ENCODE data around the gene TBC1D24. TPM values are rescaled to one million over a fixed set of nuclear protein-coding genes. Genes with fewer than 3 reads are reported as not detected.

The TBC1D24 gene
- total and polyA plus RNA-seq, 7 donors = 0.60 to 16.1 (median 6.5) TPM

GRCh38 chr16:2500430-2500917 lies 25.5 kb downstream of the TBC1D24 start:
- no peak for TF ChIP-seq EP300 (IDR thresholded peaks at IDR 0.05)
- no peak for TF ChIP-seq POLR2A (IDR thresholded peaks at IDR 0.05)
- H3K4me3 ChIP-seq = no peak overlapping the region
- H3K36me3 ChIP-seq = peaks cover 0 to 29% (median 7%) of the 10 kb centered on the region in 4 donors
- WGBS, 2 donors = 87 to 90% methylated on average over 20 of the region's 20 CpGs
- peaks cover 0 to 45% (median 25%) of the 10 kb centered on the region in 4 donors for H3K4me1 ChIP-seq
- no peak overlapping the region for H3K27ac ChIP-seq
- no peaks in the 10 kb centered on the region for H3K9me3 ChIP-seq
- H3K27me3 ChIP-seq = no peaks in the 10 kb centered on the region
- intact Hi-C loops (cut with DNase I) = loop anchor here (2.0 to 10.0 kb wide), 4 partner anchors 26 to 226 kb away; partner anchors contain the start of genes CCNF and TBC1D24
- no peak for DNase-seq

- DNase-seq = peak; percentile 93
- Histone ChIP-seq H3K4me3 (peak overlapping the region in 3 of 4 donors; percentile 1 to 40 (median 35)), H3K4me1 (peaks cover 0 to 45% (median 25%) of the 10 kb centered on the region in 4 donors), H3K27ac (peak overlapping the region; percentile 36 to 70 (median 47)), H3K36me3 (peaks cover 0 to 27% (median 7%) of the 10 kb centered on the region in 4 donors), H3K9me3 (no peaks in the 10 kb centered on the region), H3K27me3 (no peaks in the 10 kb centered on the region)
- intact Hi-C loops (cut with DNase I) = loop anchor here (1.0 to 10.0 kb wide), 5 partner anchors 26 to 226 kb away; partner anchors contain the start of genes ABCA3, CCNF and TBC1D24
- TF ChIP-seq EP300 (IDR thresholded peaks at IDR 0.05) (no peak), CTCF (IDR thresholded peaks at IDR 0.05) (peak; percentile 98 to 99 (median 98)), POLR2A (IDR thresholded peaks at IDR 0.05) (no peak), POLR2AphosphoS5 (IDR thresholded peaks at IDR 0.05) (peak in 1 of 4 donors; percentile 23)
- 40% methylated on average over 23 of the region's 23 CpGs for WGBS, 2 donors
Observed at GRCh38 chr16:2500918-2501750, 26.2 kb downstream of the TBC1D24 start.

GRCh38 chr16:2501946-2502895 lies 27.3 kb downstream of the TBC1D24 start:
- H3K36me3 ChIP-seq = peaks cover 0 to 16% (median 4%) of the 10 kb centered on the region in 4 donors
- peaks cover 0 to 41% (median 25%) of the 10 kb centered on the region in 4 donors for H3K4me1 ChIP-seq
- DNase-seq = no peak
- 86 to 88% methylated on average over 18 of the region's 18 CpGs for WGBS, 2 donors
- peak overlapping the region in 1 of 4 donors; percentile 35 for H3K4me3 ChIP-seq
- intact Hi-C loops (cut with DNase I) = loop anchor here (1.0 to 10.0 kb wide), 5 partner anchors 27 to 227 kb away; partner anchors contain the start of genes ABCA3, CCNF and TBC1D24
- H3K9me3 ChIP-seq = no peaks in the 10 kb centered on the region
- TF ChIP-seq POLR2AphosphoS5 (IDR thresholded peaks at IDR 0.05) (no peak), CTCF (IDR thresholded peaks at IDR 0.05) (no peak), POLR2A (IDR thresholded peaks at IDR 0.05) (no peak), EP300 (IDR thresholded peaks at IDR 0.05) (no peak)
- no peaks in the 10 kb centered on the region for H3K27me3 ChIP-seq
- H3K27ac ChIP-seq = peak overlapping the region in 3 of 4 donors; percentile 43 to 70 (median 46)

- Histone ChIP-seq H3K4me1 (peaks cover 0 to 25% (median 14%) of the 10 kb centered on the region in 4 donors), H3K27me3 (no peaks in the 10 kb centered on the region), H3K9me3 (no peaks in the 10 kb centered on the region), H3K36me3 (no peaks in the 10 kb centered on the region), H3K27ac (no peak overlapping the region), H3K4me3 (no peak overlapping the region)
- no peak for DNase-seq
- intact Hi-C loops (cut with DNase I) = loop anchor here (10.0 kb wide), 1 partner anchor 231 kb away; no protein-coding TSS in a partner anchor
- TF ChIP-seq CTCF (IDR thresholded peaks at IDR 0.05) = no peak
- TF ChIP-seq EP300 (IDR thresholded peaks at IDR 0.05) = no peak
- TF ChIP-seq POLR2AphosphoS5 (IDR thresholded peaks at IDR 0.05) = no peak
- no peak for TF ChIP-seq POLR2A (IDR thresholded peaks at IDR 0.05)
- 92 to 94% methylated on average over 14 of the region's 14 CpGs for WGBS, 2 donors
Observed at GRCh38 chr16:2505695-2506094, 30.8 kb downstream of the TBC1D24 start.

All from sigmoid colon (tissue), 7 donors.